GM12878 (cell line): Measurements from ENCODE around the gene SPI1. TPM values are rescaled to one million over a fixed set of nuclear protein-coding genes. Genes with fewer than 3 reads are reported as not detected.

Source experiments
- ATAC-seq: fragments of 200-7000 bp; cut with Tn5 transposase; 3 replicates; pipeline ENCODE4 v1.9.1; 2020; ENCODE audit warnings: mild to moderate bottlenecking, moderate library complexity
- BruUV-seq: library from RNA; stranded (reverse); fragments of 400-500 nt; replicated peaks from 2 replicates; lab custom pipeline; 2021; lab: Mats Ljungman, UMichigan
- CTCF ChIA-PET: fragments of 300-600 bp; sonication (Branson Sonifier 250); formaldehyde crosslinking; extraction: SDS; loops from one replicate; lab custom pipeline; 2021; ENCODE audit warnings: inconsistent platforms; lab: Yijun Ruan, JAX
- POLR2A ChIA-PET: fragments of 350-600 bp; formaldehyde crosslinking; extraction: SDS; loops from one replicate; lab custom pipeline; 2021; ENCODE audit warnings: inconsistent platforms; lab: Charles Lee
- RAD21 ChIA-PET: fragments of 300-600 bp; sonication (Branson Sonifier 250); formaldehyde crosslinking; loops from one replicate; lab custom pipeline; 2023; ENCODE audit warnings: antibody characterized with exemption; ENCODE audit not compliant: unreplicated experiment; lab: Charles Lee
- SMC1A ChIA-PET: fragments of 300-600 bp; sonication (Branson Sonifier 250); formaldehyde crosslinking; loops from one replicate; lab custom pipeline; 2023; ENCODE audit not compliant: unreplicated experiment, uncharacterized antibody; lab: Charles Lee
- DNase-seq: peaks from one replicate; pipeline ENCODE4 v3.0.0-alpha.2; 2011; ENCODE audit warnings: low read depth, low spot score
- FAIRE-seq: peaks from 3 replicates; lab custom pipeline; 2011; peaks lifted over from hg19 to GRCh38; lab: Jason Lieb, UNC
- H2AFZ ChIP-seq: 2 replicates; pipeline ENCODE4 v1.6.0; 2011; ENCODE audit warnings: low read depth, low read length, control low read depth; ENCODE audit not compliant: control insufficient read depth
- H3K27ac ChIP-seq: 2 replicates; pipeline ENCODE4 v1.5.1; 2011; ENCODE audit warnings: control low read depth; ENCODE audit not compliant: control insufficient read depth, insufficient read depth
- H3K27me3 ChIP-seq, 2 experiments: replicated peaks in 1 of 2; 2 replicates each; pipeline versions ENCODE4 v1.6.0 to v1.6.1; 2011; ENCODE audit warnings: low read length in 1 of 2; ENCODE audit not compliant: control insufficient read depth in 2 of 2, insufficient read depth in 2 of 2
- H3K36me3 ChIP-seq, 2 experiments: 2 replicates each; pipeline ENCODE4 v1.5.1; 2011; ENCODE audit warnings: low read length in 1 of 2; ENCODE audit not compliant: control insufficient read depth in 2 of 2, insufficient read depth in 2 of 2
- H3K4me1 ChIP-seq: 2 replicates; pipeline ENCODE4 v1.6.1; 2011; ENCODE audit warnings: mild to moderate bottlenecking, low read length, moderate library complexity, mixed read lengths; ENCODE audit not compliant: control insufficient read depth, insufficient read depth
- H3K4me2 ChIP-seq: 2 replicates; pipeline ENCODE4 v1.6.0; 2011; ENCODE audit warnings: control low read depth; ENCODE audit not compliant: control insufficient read depth, insufficient read depth
- H3K4me3 ChIP-seq: fragments of 200-600 bp; sonication (generic); 2 replicates; pipeline ENCODE4 v1.5.1; 2016
- H3K79me2 ChIP-seq: 2 replicates; pipeline ENCODE4 v1.6.0; 2011; ENCODE audit warnings: low read length; ENCODE audit not compliant: control insufficient read depth, insufficient read depth
- H3K9ac ChIP-seq: 2 replicates; pipeline ENCODE4 v1.8.0; 2011; ENCODE audit warnings: low read length, control low read depth, mixed read lengths; ENCODE audit not compliant: control insufficient read depth, insufficient read depth
- H3K9me3 ChIP-seq: replicated peaks from 3 replicates; pipeline ENCODE4 v1.5.1; 2011; ENCODE audit warnings: mild to moderate bottlenecking, low read length; ENCODE audit not compliant: control insufficient read depth, insufficient read depth
- H4K20me1 ChIP-seq: 2 replicates; pipeline ENCODE4 v1.6.0; 2011; ENCODE audit not compliant: control insufficient read depth, insufficient read depth
- ASH2L ChIP-seq: fragments of 300-600, 200-600 bp; sonication (generic); IDR thresholded peaks from 2 replicates; pipeline ENCODE4 v1.6.1; 2017; ENCODE audit warnings: low read depth, mild to moderate bottlenecking, borderline replicate concordance
- BCL11A ChIP-seq: IDR thresholded peaks from 2 replicates; pipeline ENCODE4 v1.6.1; 2011; ENCODE audit warnings: low read depth, low read length
- CBFB ChIP-seq: IDR thresholded peaks from 2 replicates; pipeline ENCODE4 v1.6.1; 2016; ENCODE audit warnings: antibody characterized with exemption, low read depth
- CEBPB ChIP-seq, 2 experiments: fragments of 150-350 bp in 1 of 2; IDR thresholded peaks; 2 replicates each; pipeline ENCODE4 v1.6.1; 2012 to 2014; ENCODE audit warnings: low read depth in 2 of 2, low read length in 2 of 2, borderline replicate concordance in 1 of 2, inconsistent platforms in 1 of 2
- E2F4 ChIP-seq: IDR thresholded peaks from 2 replicates; pipeline ENCODE4 v1.6.1; 2012; ENCODE audit warnings: low read depth, low read length, improper control_type of control experiment
- LARP7 ChIP-seq: fragments of 450-650 bp; IDR thresholded peaks from 2 replicates; pipeline ENCODE4 v1.6.1; 2017; ENCODE audit warnings: mild to moderate bottlenecking
- MAX ChIP-seq: IDR thresholded peaks from 2 replicates; pipeline ENCODE4 v1.6.1; 2012; ENCODE audit warnings: low read depth, low read length, improper control_type of control experiment
- MTA3 ChIP-seq: IDR thresholded peaks from 2 replicates; pipeline ENCODE4 v1.6.1; 2012; ENCODE audit warnings: low read length, inconsistent platforms, borderline replicate concordance
- PBX3 ChIP-seq: IDR thresholded peaks from 2 replicates; pipeline ENCODE4 v1.6.1; 2011; ENCODE audit warnings: mild to moderate bottlenecking, low read depth, low read length, moderate library complexity; ENCODE audit not compliant: insufficient replicate concordance
- PML ChIP-seq: IDR thresholded peaks from 2 replicates; pipeline ENCODE4 v1.6.1; 2012; ENCODE audit warnings: low read length, inconsistent platforms
- POLR2AphosphoS5 ChIP-seq: IDR thresholded peaks from 2 replicates; pipeline ENCODE4 v1.6.1; 2011; ENCODE audit warnings: mild to moderate bottlenecking, low read length, inconsistent platforms
- PRDM15 ChIP-seq: fragments of 450-650 bp; formaldehyde crosslinking; IDR thresholded peaks from 2 replicates; pipeline ENCODE4 v1.4.0; 2020; ENCODE audit warnings: mild to moderate bottlenecking, moderate library complexity
- RELA ChIP-seq: fragments of 450-650 bp; IDR thresholded peaks from 2 replicates; pipeline ENCODE4 v1.8.0; 2014; ENCODE audit warnings: borderline replicate concordance; ENCODE audit not compliant: partially characterized antibody
- SIX5 ChIP-seq: IDR thresholded peaks from 2 replicates; pipeline ENCODE4 v1.6.1; 2011; ENCODE audit warnings: mild to moderate bottlenecking, low read depth, low read length, moderate library complexity; ENCODE audit not compliant: severe bottlenecking
- SREBF2 ChIP-seq: IDR thresholded peaks from 2 replicates; pipeline ENCODE4 v1.6.1; 2012; ENCODE audit warnings: mild to moderate bottlenecking, low read length
- TCF3 ChIP-seq: IDR thresholded peaks from 2 replicates; pipeline ENCODE4 v1.6.1; 2012; ENCODE audit warnings: low read depth, mild to moderate bottlenecking, low read length, borderline replicate concordance; ENCODE audit not compliant: insufficient read depth
- YBX1 ChIP-seq: fragments of 450-650 bp; IDR thresholded peaks from 2 replicates; pipeline ENCODE4 v1.6.1; 2016; ENCODE audit warnings: antibody characterized with exemption
- WGBS: methylation state at CpG from one replicate; pipeline ENCODE4 v1.1.6; 2016; ENCODE audit warnings: low lambda C conversion rate; ENCODE audit not compliant: insufficient replicate concordance, insufficient coverage; ENCODE audit errors: missing lambda C conversion rate; 5-methylcytosine and 5-hydroxymethylcytosine counted together
- in situ Hi-C: fragments of 300-500 bp; cut with MboI; formaldehyde crosslinking; loops from 9 replicates; pipeline ENCODE4 v1.14.3; 2018; ENCODE audit warnings: mixed read lengths
- intact Hi-C: fragments of 100-400 bp; cut with micrococcal nuclease; formaldehyde crosslinking; loops from one replicate; pipeline ENCODE4 v1.14.2; 2022; ENCODE audit not compliant: unreplicated experiment
- polyA plus RNA-seq, 11 experiments: library from polyadenylated mRNA; depleted of rRNA in 4 of 11; unstranded in 6 of 11; stranded (reverse) in 5 of 11; fragments of >200 nt; fragmentation: Nextera tagmentation in 4 of 11; fragmentation: Illumina TruSeq in 1 of 11; extraction: Ambion mirVana in 4 of 11; extraction: Trizol in 1 of 11; gene quantifications; 1 replicate in 1 of 11; 2 replicates in 10 of 11; pipeline versions ENCODE4 v1.2.1 to v1.2.3, GENCODE V29; 2011 to 2016; ENCODE audit warnings: inconsistent platforms in 2 of 11, missing spikeins in 2 of 11, low read depth in 1 of 11
- total RNA-seq, 4 experiments: library from RNA; depleted of rRNA in 3 of 4; stranded (reverse); fragments of >200 nt in 3 of 4; fragmentation: Illumina TruSeq in 1 of 4; extraction: Trizol in 1 of 4; gene quantifications; 2 replicates each; pipeline versions ENCODE4 v1.2.1 to v1.2.3, GENCODE V29; 2013 to 2021

Gene SPI1
- total and polyA plus RNA-seq, 10 of the 15 experiments (the other 5 are each of a cell fraction or from before 2014, with no cell fraction given): 0.05 to 31.1 (median 9.7) TPM

GRCh38 chr11:47400768-47401279 is 22.5 kb upstream of the SPI1 start:
- Histone ChIP-seq H2AFZ (peak overlapping the region; percentile 89), H3K9ac (peak overlapping the region; percentile 74), H4K20me1 (no peaks in the 10 kb centered on the region), H3K4me3 (peak overlapping the region; percentile 76), H3K27me3 (no peaks in the 10 kb centered on the region), H3K36me3 (no peaks in the 10 kb centered on the region), H3K4me2 (peak overlapping the region; percentile 99), H3K27ac (peak overlapping the region; percentile 89), H3K4me1 (peaks cover 25% of the 10 kb centered on the region), H3K79me2 (no peaks in the 10 kb centered on the region), H3K9me3 (no peaks in the 10 kb centered on the region)
- FAIRE-seq (peak; percentile 97), ATAC-seq (peak; percentile 88), DNase-seq (peak; percentile 69)
- ChIA-PET CTCF (interaction anchor here (0.7 to 8.1 kb wide), 3 partner anchors 9 to 28 kb away, joined by 4 to 73 read pairs (median 5); no protein-coding TSS in a partner anchor), SMC1A (interaction anchor here (1.2 to 3.1 kb wide), 5 partner anchors 10 to 130 kb away, joined by 3 to 15 read pairs (median 11); partner anchors contain the start of gene SPI1), RAD21 (interaction anchor here (0.6 to 3.3 kb wide), 6 partner anchors 10 to 337 kb away, joined by 3 to 31 read pairs (median 16); partner anchors contain the start of genes DDB2 and SPI1), POLR2A (interaction anchor here (0.5 to 6.8 kb wide), 7 partner anchors 9 to 447 kb away, joined by 3 to 57 read pairs (median 5); partner anchors contain the start of genes NUP160 and SPI1)
- WGBS: 0% methylated on average over 8 of the region's 8 CpGs
- intact Hi-C loops (loop anchor here (10.0 kb wide), 2 partner anchors 76 to 454 kb away; no protein-coding TSS in a partner anchor), in situ Hi-C loops (no loop called here)
- BruUV-seq: no TSS peak
- TF ChIP-seq E2F4 (no peak), SREBF2 (no peak), LARP7 (no peak), YBX1 (no peak), ASH2L (no peak), PML (0 out of 2 replicates have a peak, but pooled peaks have one; percentile 8), POLR2AphosphoS5 (peak; percentile 62; the same call in 1 of the 2 replicates), CBFB (no peak), TCF3 (no peak), PBX3 (no peak), MAX (no peak), RELA (no peak), SIX5 (no peak), MTA3 (no peak; the same call in 1 of the 2 replicates), BCL11A (no peak), CEBPB (IDR thresholded peaks at IDR 0.05; ENCODE audit: borderline replicate concordance in 1 of 2, low read depth in 2 of 2, low read length in 2 of 2) (no peak), PRDM15 (CRISPR knock-in tag) (no peak)
